HG02588 (cell line): ENCODE data around the gene LSS.
"Not testable (repeated sequence)": the region's sequence is repeated elsewhere in the genome, so short reads cannot be mapped to it uniquely, and the experiment has no call there.

Experiments used
- ATAC-seq: cut with Tn5 transposase; IDR thresholded peaks from one replicate; pipeline ENCODE4 v1.9.1; 2021; ENCODE audit warnings: mild to moderate bottlenecking, moderate library complexity; ENCODE audit not compliant: unreplicated experiment

The LSS gene

GRCh38 chr21:46142582-46143473 lies 85.7 kb downstream of the LSS start:
- ATAC-seq = no peak

- ATAC-seq = no peak
Observed at GRCh38 chr21:46141767-46142581, 86.6 kb downstream of the LSS start.

GRCh38 chr21:46140352-46141003 lies 88.1 kb downstream of the LSS start:
- not testable (repeated sequence) for ATAC-seq

- ATAC-seq = no peak
Observed at GRCh38 chr21:46139686-46140085, 88.9 kb downstream of the LSS start.

- ATAC-seq = no peak
Observed at GRCh38 chr21:46138383-46138970, 90.1 kb downstream of the LSS start.
